H1 (cell line): Measurements from ENCODE around the gene CACNB1. TPM values are rescaled to one million over a fixed set of nuclear protein-coding genes. Genes with fewer than 3 reads are reported as not detected.

Source experiments
- CTCF ChIA-PET: fragments of 300-600 bp; sonication (Branson Sonifier 250); formaldehyde crosslinking; loops from one replicate; lab custom pipeline; 2021; ENCODE audit not compliant: partially characterized antibody; lab: Charles Lee
- POLR2A ChIA-PET: fragments of 300-600 bp; sonication (Branson Sonifier 250); formaldehyde crosslinking; loops from one replicate; lab custom pipeline; 2021; ENCODE audit warnings: inconsistent platforms; ENCODE audit not compliant: partially characterized antibody; lab: Charles Lee
- DNase-seq, 2 experiments: peaks; one replicate each; pipeline versions ENCODE4 v3.0.0 to v3.0.0-alpha.2; 2010 to 2022; ENCODE audit warnings: low spot score in 2 of 2, low read depth in 1 of 2, mixed read lengths in 1 of 2
- FAIRE-seq: peaks from 2 replicates; lab custom pipeline; 2011; peaks lifted over from hg19 to GRCh38; lab: Jason Lieb, UNC
- H2AFZ ChIP-seq: 2 replicates; pipeline ENCODE4 v1.8.1; 2012; ENCODE audit warnings: low read length, inconsistent platforms
- H2AK5ac ChIP-seq: 2 replicates; pipeline ENCODE4 v1.6.1; 2013; ENCODE audit warnings: low read depth, low read length
- H2BK120ac ChIP-seq: replicated peaks from 2 replicates; pipeline ENCODE3; 2013; ENCODE audit warnings: low read depth, low read length, inconsistent platforms
- H2BK12ac ChIP-seq: 2 replicates; pipeline ENCODE4 v1.6.1; 2013; ENCODE audit warnings: low read depth, low read length
- H2BK15ac ChIP-seq: 2 replicates; pipeline ENCODE4 v1.6.1; 2013; ENCODE audit warnings: low read length
- H2BK20ac ChIP-seq: 2 replicates; pipeline ENCODE4 v1.6.1; 2013; ENCODE audit warnings: low read length
- H2BK5ac ChIP-seq: 2 replicates; pipeline ENCODE4 v1.6.1; 2013; ENCODE audit warnings: low read depth, low read length
- H3K14ac ChIP-seq: 2 replicates; pipeline ENCODE4 v1.6.1; 2013; ENCODE audit warnings: inconsistent platforms; ENCODE audit not compliant: insufficient read length
- H3K18ac ChIP-seq: 2 replicates; pipeline ENCODE4 v1.6.1; 2013; ENCODE audit warnings: low read length; ENCODE audit errors: extremely low read depth
- H3K23ac ChIP-seq: 2 replicates; pipeline ENCODE4 v1.6.1; 2013; ENCODE audit warnings: inconsistent platforms; ENCODE audit not compliant: insufficient read length
- H3K23me2 ChIP-seq: 2 replicates; pipeline ENCODE4 v1.6.1; 2013; ENCODE audit warnings: low read depth, low read length
- H3K27ac ChIP-seq: 2 replicates; pipeline ENCODE4 v1.6.1; 2011; ENCODE audit warnings: low read depth, low read length, inconsistent platforms
- H3K27me3 ChIP-seq, 4 experiments: replicated peaks in 1 of 4; 1 replicate in 1 of 4; 2 replicates in 3 of 4; pipeline versions ENCODE4 v1.6.1 to v1.8.1; 2011 to 2013; ENCODE audit warnings: low read length in 3 of 4, mild to moderate bottlenecking in 3 of 4, inconsistent platforms in 2 of 4, mixed read lengths in 2 of 4, moderate library complexity in 1 of 4; ENCODE audit not compliant: control insufficient read depth in 3 of 4, insufficient read depth in 3 of 4; ENCODE audit errors: extremely low read depth in 1 of 4
- H3K36me3 ChIP-seq, 4 experiments: 2 replicates each; pipeline versions ENCODE4 v1.6.1 to v1.8.1; 2011 to 2013; ENCODE audit warnings: mild to moderate bottlenecking in 4 of 4, low read length in 3 of 4, moderate library complexity in 2 of 4, control low read depth in 1 of 4, inconsistent platforms in 1 of 4; ENCODE audit not compliant: insufficient read depth in 4 of 4, control insufficient read depth in 2 of 4
- H3K4ac ChIP-seq: replicated peaks from 2 replicates; pipeline ENCODE3; 2013; ENCODE audit warnings: low read length, low read depth, mixed read lengths, inconsistent platforms; ENCODE audit not compliant: insufficient read length
- H3K4me1 ChIP-seq, 4 experiments: replicated peaks in 1 of 4; 1 replicate in 1 of 4; 2 replicates in 3 of 4; pipeline versions ENCODE4 v1.6.1 to v1.8.1; 2011 to 2013; ENCODE audit warnings: low read length in 3 of 4, inconsistent platforms in 2 of 4, mixed read lengths in 1 of 4; ENCODE audit not compliant: insufficient read depth in 4 of 4, control insufficient read depth in 3 of 4
- H3K4me2 ChIP-seq, 2 experiments: 2 replicates each; pipeline versions ENCODE4 v1.6.1 to v1.8.1; 2011 to 2013; ENCODE audit warnings: low read depth in 2 of 2, low read length in 2 of 2, control low read depth in 1 of 2, inconsistent platforms in 1 of 2, mild to moderate bottlenecking in 1 of 2; ENCODE audit not compliant: insufficient read depth in 1 of 2
- H3K4me3 ChIP-seq, 4 experiments: fragments of 200-600, 300-600 bp in 1 of 4; sonication (generic), shearing (Covaris generic), sonication (Bioruptor Twin) in 1 of 4; 2 replicates each; pipeline versions ENCODE4 v1.5.1 to v1.8.1; 2011 to 2016; ENCODE audit warnings: low read length in 4 of 4, low read depth in 3 of 4, control low read depth in 2 of 4, inconsistent platforms in 2 of 4, mild to moderate bottlenecking in 2 of 4, mixed read lengths in 1 of 4, moderate library complexity in 1 of 4; ENCODE audit not compliant: insufficient read depth in 2 of 4; ENCODE audit errors: extremely low read depth in 1 of 4
- H3K56ac ChIP-seq: replicated peaks from 2 replicates; pipeline ENCODE3; 2013; ENCODE audit warnings: low read depth, mild to moderate bottlenecking, mixed read lengths, low read length, inconsistent platforms; ENCODE audit not compliant: insufficient read length
- H3K79me1 ChIP-seq: 2 replicates; pipeline ENCODE4 v1.6.1; 2013; ENCODE audit warnings: low read depth, low read length, control low read depth
- H3K79me2 ChIP-seq, 2 experiments: 2 replicates each; pipeline versions ENCODE4 v1.6.1 to v1.8.1; 2012 to 2013; ENCODE audit warnings: low read length in 2 of 2, mild to moderate bottlenecking in 2 of 2, inconsistent platforms in 1 of 2; ENCODE audit not compliant: insufficient read depth in 2 of 2, control insufficient read depth in 1 of 2
- H3K9ac ChIP-seq, 4 experiments: replicated peaks in 1 of 4; 1 replicate in 1 of 4; 2 replicates in 3 of 4; pipeline versions ENCODE4 v1.6.1 to v1.8.1; 2011 to 2013; ENCODE audit warnings: low read depth in 3 of 4, low read length in 3 of 4, control low read depth in 2 of 4, mild to moderate bottlenecking in 2 of 4, moderate library complexity in 2 of 4, inconsistent platforms in 1 of 4; ENCODE audit errors: extremely low read depth in 1 of 4
- H3K9me3 ChIP-seq, 2 experiments: 2 replicates each; pipeline versions ENCODE4 v1.6.1 to v1.8.1; 2012 to 2013; ENCODE audit warnings: mild to moderate bottlenecking in 2 of 2, moderate library complexity in 2 of 2, control low read depth in 1 of 2, inconsistent platforms in 1 of 2, low read depth in 1 of 2, low read length in 1 of 2, mixed read lengths in 1 of 2; ENCODE audit not compliant: insufficient read depth in 2 of 2
- H4K20me1 ChIP-seq, 2 experiments: replicated peaks in 1 of 2; 2 replicates each; pipeline versions ENCODE3 to v1.8.1; 2011 to 2013; ENCODE audit warnings: inconsistent platforms in 2 of 2, low read length in 2 of 2, mild to moderate bottlenecking in 1 of 2; ENCODE audit not compliant: insufficient read depth in 2 of 2, control insufficient read depth in 1 of 2
- H4K5ac ChIP-seq: 2 replicates; pipeline ENCODE4 v1.6.1; 2013; ENCODE audit warnings: low read length, low read depth, mixed read lengths, inconsistent platforms; ENCODE audit not compliant: insufficient read length
- H4K8ac ChIP-seq: 2 replicates; pipeline ENCODE4 v1.8.0; 2013; ENCODE audit warnings: mild to moderate bottlenecking, moderate library complexity, low read length, inconsistent platforms; ENCODE audit not compliant: insufficient read depth; ENCODE audit errors: extremely low read depth
- H4K91ac ChIP-seq: replicated peaks from 2 replicates; pipeline ENCODE3; 2013; ENCODE audit warnings: low read length, mixed read lengths, inconsistent platforms; ENCODE audit not compliant: insufficient read length
- CBX5 ChIP-seq: fragments of 300-800, 300-1000 bp; sonication (generic); IDR thresholded peaks from 2 replicates; pipeline ENCODE4 v1.7.1; 2016; ENCODE audit warnings: antibody characterized with exemption, low read length, low read depth
- POLR2AphosphoS5 ChIP-seq: IDR thresholded peaks from 2 replicates; pipeline ENCODE4 v1.6.1; 2011; ENCODE audit warnings: low read depth, low read length
- RXRA ChIP-seq: IDR thresholded peaks from 2 replicates; pipeline ENCODE4 v1.6.1; 2011; ENCODE audit warnings: low read depth, mild to moderate bottlenecking, low read length, moderate library complexity; ENCODE audit not compliant: insufficient read depth
- SP1 ChIP-seq: IDR thresholded peaks from 2 replicates; pipeline ENCODE4 v1.6.1; 2011; ENCODE audit warnings: low read depth, low read length
- SP4 ChIP-seq: IDR thresholded peaks from 2 replicates; pipeline ENCODE4 v1.6.1; 2012; ENCODE audit warnings: low read length, inconsistent platforms
- WGBS, 2 experiments: shearing (Covaris generic) in 1 of 2; methylation state at CpG; one replicate each; pipeline versions ENCODE4 v1.1.6 to v1.1.7; 2013 to 2015; ENCODE audit warnings: low lambda C conversion rate in 2 of 2, mixed read lengths in 2 of 2, inconsistent platforms in 1 of 2, low coverage in 1 of 2, missing lambda C conversion rate in 1 of 2; ENCODE audit not compliant: insufficient replicate concordance in 2 of 2, insufficient coverage in 1 of 2, insufficient read length in 1 of 2; ENCODE audit errors: extremely low coverage in 1 of 2, missing lambda C conversion rate in 1 of 2; 5-methylcytosine and 5-hydroxymethylcytosine counted together
- polyA plus RNA-seq, 7 experiments: library from polyadenylated mRNA; depleted of rRNA in 3 of 7; stranded (reverse) in 5 of 7; unstranded in 2 of 7; fragments of >200 nt in 5 of 7; fragments of 200-250 nt in 2 of 7; gene quantifications; 1 replicate in 5 of 7; 2 replicates in 1 of 7; 4 replicates in 1 of 7; pipeline versions ENCODE4 v1.2.1 to v1.2.3, GENCODE V29; 2011 to 2013; ENCODE audit warnings: missing spikeins in 2 of 7, mixed read lengths in 2 of 7
- total RNA-seq: library from RNA; stranded (reverse); fragmentation: NEBNext Ultra II Directional; extraction: Animal tissue kit (Norgen Biotek cat#: 25700); gene quantifications from 2 replicates; pipeline ENCODE4 v1.2.1, GENCODE V29; 2021

Gene CACNB1
- total and polyA plus RNA-seq, 2 of the 8 experiments (the other 6 are each of a cell fraction or from before 2014, with no cell fraction given) = 7.2 to 17.8 TPM

GRCh38 chr17:39244016-39244599 is 46.6 kb upstream of the CACNB1 start:
- Histone ChIP-seq H3K9ac (no peak overlapping the region), H3K27me3 (no peaks in the 10 kb centered on the region), H2BK5ac (no peak overlapping the region), H2BK20ac (no peak overlapping the region), H3K4me1 (peaks cover 0 to 10% (median 5%) of the 10 kb centered on the region in 4 experiments; a peak in 6 of 7 replicates), H3K4me2 (0 out of 4 replicates have a peak overlapping the region, but pooled peaks of 1 of the 2 experiments have one; percentile 9), H4K8ac (no peak overlapping the region; the same call in 1 of the 2 replicates), H3K23me2 (peaks cover 2% of the 10 kb centered on the region; the same call in 1 of the 2 replicates), H3K36me3 (no peaks in the 10 kb centered on the region), H3K14ac (no peak overlapping the region), H2BK120ac (no peak overlapping the region), H3K4ac (no peak overlapping the region), H3K9me3 (no peaks in the 10 kb centered on the region), H3K79me2 (no peaks in the 10 kb centered on the region), H3K18ac (no peak overlapping the region), H2BK15ac (peak overlapping the region; percentile 61; the same call in 1 of the 2 replicates), H4K91ac (no peak overlapping the region), H4K5ac (no peak overlapping the region), H3K4me3 (no peak overlapping the region), H2AFZ (peak overlapping the region; percentile 46; the same call in 1 of the 2 replicates), H4K20me1 (no peaks in the 10 kb centered on the region), H3K23ac (no peak overlapping the region), H2AK5ac (no peak overlapping the region; the same call in 1 of the 2 replicates), H3K56ac (no peak overlapping the region), H3K27ac (no peak overlapping the region), H2BK12ac (0 out of 2 replicates have a peak overlapping the region, but pooled peaks have one; percentile 39), H3K79me1 (no peaks in the 10 kb centered on the region)
- ChIA-PET CTCF (interaction anchor here (0.6 to 22.6 kb wide), 38 partner anchors 4 to 842 kb away, joined by 3 to 982 read pairs (median 4); partner anchors contain the start of genes ARL5C, PLXDC1, RPL19 and RPL23), POLR2A (interaction anchor here (0.7 to 9.0 kb wide), 12 partner anchors 8 to 217 kb away, joined by 3 to 113 read pairs (median 4); partner anchors contain the start of genes CDK12 and RPL19)
- DNase-seq = no peak
- FAIRE-seq = no peak
- TF ChIP-seq RXRA = no peak
- no peak for TF ChIP-seq CBX5
- TF ChIP-seq SP1 = no peak
- TF ChIP-seq SP4 = no peak
- TF ChIP-seq POLR2AphosphoS5 = no peak
- WGBS, 2 experiments = 83% methylated on average over 10 of the region's 11 CpGs; no CpG with 5 or more reads in 1 of the 2 experiments
